OCI-LY7 (cell line): ENCODE results near the gene TAF1D.

Source experiments
- CTCF ChIP-seq: fragments of 200-600 bp; sonication (generic); conservative IDR thresholded peaks from 2 replicates; pipeline ENCODE4 v1.5.1; 2014; ENCODE audit warnings: mild to moderate bottlenecking, antibody characterized with exemption, low read length, moderate library complexity, mixed read lengths
- EZH2phosphoT487 ChIP-seq: fragments of 200-600 bp; sonication (generic); IDR thresholded peaks from 2 replicates; pipeline ENCODE4 v1.6.1; 2018; ENCODE audit warnings: low read depth, borderline replicate concordance, mild to moderate bottlenecking, mixed run types, antibody characterized with exemption, low read length, moderate library complexity, mixed read lengths

- TF ChIP-seq CTCF, result peak; percentile 26; the same call in 1 of the 2 replicates
- no peak for TF ChIP-seq EZH2phosphoT487
These were observed 583 bp downstream of the TAF1D start for GRCh38 chr11:93740730-93741093.
